HepG2 (cell line): ENCODE data around the gene CEP68. TPM values are rescaled to one million over a fixed set of nuclear protein-coding genes. Genes with fewer than 3 reads are reported as not detected.

Experiments used
- AKNA ChIP-seq: sonication (generic); formaldehyde crosslinking; IDR thresholded peaks from 2 replicates; pipeline ENCODE4 v1.4.0; 2020; ENCODE audit warnings: missing genetic modification reagents, borderline replicate concordance
- JUND ChIP-seq: sonication (generic); formaldehyde crosslinking; IDR thresholded peaks from 2 replicates; pipeline ENCODE4 v1.8.0; 2022; ENCODE audit warnings: mild to moderate bottlenecking, missing genetic modification reagents
- MAFF ChIP-seq: IDR thresholded peaks from 2 replicates; pipeline ENCODE4 v1.6.1; 2011; ENCODE audit warnings: low read depth, low read length, improper control_type of control experiment
- MEIS2 ChIP-seq: sonication (generic); formaldehyde crosslinking; IDR thresholded peaks from 2 replicates; pipeline ENCODE4 v1.9.0; 2021; ENCODE audit warnings: mild to moderate bottlenecking, missing genetic modification reagents
- ZBTB40 ChIP-seq, 2 experiments: fragments of 450-650 bp in 1 of 2; sonication (generic) in 1 of 2; formaldehyde crosslinking in 1 of 2; IDR thresholded peaks; 2 replicates each; pipeline versions ENCODE4 v1.6.1 to v1.8.0; 2016 to 2022; ENCODE audit warnings: antibody characterized with exemption in 1 of 2, mild to moderate bottlenecking in 1 of 2, missing genetic modification reagents in 1 of 2
- ZNF205 ChIP-seq: IDR thresholded peaks from 2 replicates; pipeline ENCODE4 v1.6.1; 2018; ENCODE audit warnings: missing biosample characterization, missing genetic modification reagents
- ZNF280D ChIP-seq: sonication (generic); formaldehyde crosslinking; IDR thresholded peaks from 2 replicates; pipeline ENCODE4 v1.5.1; 2020; ENCODE audit warnings: mild to moderate bottlenecking, missing genetic modification reagents
- ZNF597 ChIP-seq: sonication (generic); formaldehyde crosslinking; IDR thresholded peaks from 2 replicates; pipeline ENCODE4 v1.5.0; 2020; ENCODE audit warnings: missing genetic modification reagents
- polyA plus RNA-seq, 8 experiments: library from polyadenylated mRNA; depleted of rRNA in 3 of 8; stranded (reverse) in 7 of 8; unstranded in 1 of 8; fragments of >200 nt; fragmentation: Illumina TruSeq in 4 of 8; extraction: Trizol in 4 of 8; gene quantifications; 2 replicates each; pipeline versions ENCODE4 v1.2.1 to v1.2.3, GENCODE V29; 2011 to 2016; ENCODE audit warnings: low read depth in 4 of 8, missing spikeins in 1 of 8, mixed read lengths in 1 of 8; ENCODE audit not compliant: insufficient read depth in 1 of 8
- total RNA-seq, 5 experiments: library from RNA; depleted of rRNA; stranded (reverse); fragments of >200 nt; fragmentation: Illumina TruSeq; extraction: Trizol; gene quantifications; 2 replicates each; pipeline ENCODE4 v1.2.3, GENCODE V29; 2016; ENCODE audit warnings: low read depth in 1 of 5

Gene CEP68
- total and polyA plus RNA-seq, 2 of the 13 experiments (the other 11 are each of a cell fraction or from before 2014, with no cell fraction given) = 5.7 to 9.3 TPM

GRCh38 chr2:65056215-65057053 lies at the start of gene CEP68 (continued):
- no peak for TF ChIP-seq ZNF280D (CRISPR knock-in tag)
- no peak for TF ChIP-seq MAFF
- TF ChIP-seq JUND = peak; percentile 64; the same call in 1 of the 2 replicates
- TF ChIP-seq ZNF597 (CRISPR knock-in tag) = peak; percentile 89; the same call in 1 of the 2 replicates
- TF ChIP-seq ZNF205 = no peak; the same call in 1 of the 2 replicates
- peak; percentile 32; the same call in 1 of the 2 replicates for TF ChIP-seq AKNA (CRISPR knock-in tag)
- TF ChIP-seq MEIS2 = peak; percentile 77
- TF ChIP-seq ZBTB40 (IDR thresholded peaks at IDR 0.05) = no peak
- TF ChIP-seq ZBTB40 (CRISPR knock-in tag; IDR thresholded peaks at IDR 0.05) = 0 out of 2 replicates have a peak, but pooled peaks have one; percentile 48
